Measurements from ENCODE around the gene ICA1L.

Gene ICA1L

GRCh38 chr2:202736826-202737225 lies 134.7 kb downstream of the ICA1L start:
- DNase-seq (ENCODE audit: low spot score), result no peak

GRCh38 chr2:202726070-202726469 lies 145.5 kb downstream of the ICA1L start:
- no peak for DNase-seq (ENCODE audit: low spot score)

DNA sequence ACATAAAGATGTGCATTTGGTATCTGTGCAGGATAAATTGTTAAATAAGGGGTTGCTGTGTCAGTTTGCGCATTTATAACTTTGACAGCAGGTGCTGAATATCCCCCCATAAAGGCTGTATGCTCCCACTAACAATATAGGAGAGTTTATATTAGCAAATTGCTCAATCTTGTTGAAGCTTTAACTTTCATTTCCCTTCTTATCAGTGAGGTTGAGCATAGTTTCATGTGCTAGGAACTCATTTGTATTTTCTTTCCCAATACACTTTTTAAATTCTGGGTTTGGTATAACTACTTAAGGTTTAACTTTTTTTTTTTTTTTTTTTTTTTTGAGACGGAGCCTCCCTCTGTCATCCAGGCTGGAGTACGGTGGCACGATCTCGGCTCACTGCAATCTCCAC lies 147.8 kb downstream of the ICA1L start:
- no peak for DNase-seq (ENCODE audit: low spot score)
